Cardiac fibroblast (primary cell): ENCODE data around the gene PITPNB.
A peak's percentile ranks its signal among the peaks of the same experiment; 100 is the strongest.

ENCODE experiments used
- DNase-seq, 2 donors: peaks; one replicate each; pipeline versions ENCODE4 v3.0.0 to v3.0.0-alpha.2; 2010; ENCODE audit warnings: low read depth in 2 of 2
- H3K4me3 ChIP-seq, 2 donors: replicated peaks in 1 of 2; 1 replicate in 1 of 2; 2 replicates in 1 of 2; pipeline ENCODE4 v1.5.1; 2011; ENCODE audit warnings: low read depth in 2 of 2, low read length in 2 of 2, mild to moderate bottlenecking in 2 of 2, moderate library complexity in 1 of 2
- TF ChIP-seq, protein P1 (sequence below): IDR thresholded peaks from one replicate; pipeline ENCODE4 v1.5.1; 2011; ENCODE audit warnings: low read depth, mild to moderate bottlenecking, low read length, inconsistent platforms

The PITPNB gene

GRCh38 chr22:27851974-27852746, 66.9 kb downstream of the PITPNB start:
- TF ChIP-seq, protein P1, sequence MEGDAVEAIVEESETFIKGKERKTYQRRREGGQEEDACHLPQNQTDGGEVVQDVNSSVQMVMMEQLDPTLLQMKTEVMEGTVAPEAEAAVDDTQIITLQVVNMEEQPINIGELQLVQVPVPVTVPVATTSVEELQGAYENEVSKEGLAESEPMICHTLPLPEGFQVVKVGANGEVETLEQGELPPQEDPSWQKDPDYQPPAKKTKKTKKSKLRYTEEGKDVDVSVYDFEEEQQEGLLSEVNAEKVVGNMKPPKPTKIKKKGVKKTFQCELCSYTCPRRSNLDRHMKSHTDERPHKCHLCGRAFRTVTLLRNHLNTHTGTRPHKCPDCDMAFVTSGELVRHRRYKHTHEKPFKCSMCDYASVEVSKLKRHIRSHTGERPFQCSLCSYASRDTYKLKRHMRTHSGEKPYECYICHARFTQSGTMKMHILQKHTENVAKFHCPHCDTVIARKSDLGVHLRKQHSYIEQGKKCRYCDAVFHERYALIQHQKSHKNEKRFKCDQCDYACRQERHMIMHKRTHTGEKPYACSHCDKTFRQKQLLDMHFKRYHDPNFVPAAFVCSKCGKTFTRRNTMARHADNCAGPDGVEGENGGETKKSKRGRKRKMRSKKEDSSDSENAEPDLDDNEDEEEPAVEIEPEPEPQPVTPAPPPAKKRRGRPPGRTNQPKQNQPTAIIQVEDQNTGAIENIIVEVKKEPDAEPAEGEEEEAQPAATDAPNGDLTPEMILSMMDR = no peak
- DNase-seq = peak; percentile 17 to 69
- no peak overlapping the region for H3K4me3 ChIP-seq

GRCh38 chr22:27850000-27850521, 69.0 kb downstream of the PITPNB start:
- peak; percentile 27 to 75 for DNase-seq
- TF ChIP-seq, protein P1 = no peak
- H3K4me3 ChIP-seq = no peak overlapping the region

DNA sequence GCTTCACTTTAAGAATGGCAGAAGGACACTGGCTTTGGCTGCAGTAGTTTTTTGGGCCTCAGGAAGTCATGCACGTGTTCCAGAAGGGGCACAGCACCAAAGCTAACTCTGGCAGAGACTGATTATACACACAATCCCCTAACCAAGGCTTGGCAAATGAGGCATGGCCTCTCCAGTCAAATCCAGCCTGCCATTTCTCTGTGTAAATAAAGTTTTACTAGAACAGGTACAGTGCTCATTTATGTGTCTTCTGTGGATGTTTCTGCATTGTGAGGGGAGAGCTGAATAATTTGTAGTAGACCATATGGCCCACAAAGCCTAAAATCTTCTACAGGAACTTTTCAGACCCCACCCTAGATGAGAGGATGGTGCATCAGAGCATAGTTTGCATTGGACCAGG, 71.1 kb downstream of the PITPNB start:
- no peak for DNase-seq
- no peak overlapping the region for H3K4me3 ChIP-seq
- TF ChIP-seq, protein P1 = no peak

- DNase-seq = no peak
- TF ChIP-seq, protein P1 = no peak
- no peak overlapping the region for H3K4me3 ChIP-seq
These were observed 72.1 kb downstream of the PITPNB start for GRCh38 chr22:27846910-27847309.

DNA sequence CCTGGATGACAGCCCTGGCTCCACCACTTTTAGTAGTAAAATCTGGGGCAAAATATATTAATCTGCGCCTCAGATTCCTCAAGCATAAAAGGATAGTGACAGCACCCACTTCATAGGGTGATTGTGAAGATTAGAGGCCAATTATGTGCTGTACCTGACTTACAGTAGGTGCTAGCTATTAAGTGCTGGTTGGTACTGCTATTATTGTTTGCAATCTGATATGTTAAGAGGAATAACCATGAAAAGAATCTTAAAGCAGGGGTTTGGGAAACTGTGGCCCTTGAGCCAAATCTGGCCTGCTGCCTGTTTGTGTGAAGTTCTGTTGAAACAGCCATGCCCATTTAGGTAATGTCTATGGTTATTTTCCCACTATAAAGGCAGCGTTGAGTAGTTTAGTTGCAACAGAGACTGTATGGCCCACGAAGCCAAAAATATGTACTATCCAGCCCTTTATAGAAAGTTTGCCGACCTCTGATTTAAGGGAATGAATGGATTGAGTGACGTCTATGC, 72.8 kb downstream of the PITPNB start:
- TF ChIP-seq, protein P1 = no peak
- no peak for DNase-seq
- H3K4me3 ChIP-seq = no peak overlapping the region

DNA sequence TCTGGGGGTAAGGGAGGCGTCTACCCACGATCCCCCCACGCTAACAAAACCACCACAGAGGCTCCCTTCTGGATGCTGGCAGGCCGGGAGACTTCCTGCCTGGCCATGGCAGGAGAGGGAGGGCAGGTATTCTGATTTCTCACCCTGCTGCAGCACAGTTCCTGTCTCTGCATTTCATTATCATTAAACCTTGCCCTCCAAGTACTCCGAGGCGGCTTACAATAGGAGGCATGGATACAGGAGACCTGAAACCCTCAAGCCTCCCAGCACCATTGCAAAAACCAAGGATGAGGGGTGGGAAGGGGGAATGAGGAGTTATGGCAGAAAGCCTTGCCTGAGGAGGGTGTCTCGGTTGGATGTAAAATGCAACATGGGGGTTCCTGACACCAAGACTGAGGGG, 73.4 kb downstream of the PITPNB start:
- H3K4me3 ChIP-seq = no peak overlapping the region
- no peak for DNase-seq
- TF ChIP-seq, protein P1 = no peak
